ENCODE data around the gene RPL23.

GRCh38 chr17:38857271-38857670, 3.8 kb upstream of the RPL23 start:
- TF ChIP-seq, protein P1, sequence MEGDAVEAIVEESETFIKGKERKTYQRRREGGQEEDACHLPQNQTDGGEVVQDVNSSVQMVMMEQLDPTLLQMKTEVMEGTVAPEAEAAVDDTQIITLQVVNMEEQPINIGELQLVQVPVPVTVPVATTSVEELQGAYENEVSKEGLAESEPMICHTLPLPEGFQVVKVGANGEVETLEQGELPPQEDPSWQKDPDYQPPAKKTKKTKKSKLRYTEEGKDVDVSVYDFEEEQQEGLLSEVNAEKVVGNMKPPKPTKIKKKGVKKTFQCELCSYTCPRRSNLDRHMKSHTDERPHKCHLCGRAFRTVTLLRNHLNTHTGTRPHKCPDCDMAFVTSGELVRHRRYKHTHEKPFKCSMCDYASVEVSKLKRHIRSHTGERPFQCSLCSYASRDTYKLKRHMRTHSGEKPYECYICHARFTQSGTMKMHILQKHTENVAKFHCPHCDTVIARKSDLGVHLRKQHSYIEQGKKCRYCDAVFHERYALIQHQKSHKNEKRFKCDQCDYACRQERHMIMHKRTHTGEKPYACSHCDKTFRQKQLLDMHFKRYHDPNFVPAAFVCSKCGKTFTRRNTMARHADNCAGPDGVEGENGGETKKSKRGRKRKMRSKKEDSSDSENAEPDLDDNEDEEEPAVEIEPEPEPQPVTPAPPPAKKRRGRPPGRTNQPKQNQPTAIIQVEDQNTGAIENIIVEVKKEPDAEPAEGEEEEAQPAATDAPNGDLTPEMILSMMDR (IDR thresholded peaks at IDR 0.05), result no peak
- no peak for TF ChIP-seq POLR2A (IDR thresholded peaks at IDR 0.05)
